HG03571 (cell line): ENCODE measurements around the gene SLAIN2.
"Not testable (repeated sequence)": the region's sequence is repeated elsewhere in the genome, so short reads cannot be mapped to it uniquely, and the experiment has no call there.

Experiments used
- ATAC-seq: cut with Tn5 transposase; IDR thresholded peaks from one replicate; pipeline ENCODE4 v1.9.1; 2021; ENCODE audit not compliant: unreplicated experiment

The SLAIN2 gene

DNA sequence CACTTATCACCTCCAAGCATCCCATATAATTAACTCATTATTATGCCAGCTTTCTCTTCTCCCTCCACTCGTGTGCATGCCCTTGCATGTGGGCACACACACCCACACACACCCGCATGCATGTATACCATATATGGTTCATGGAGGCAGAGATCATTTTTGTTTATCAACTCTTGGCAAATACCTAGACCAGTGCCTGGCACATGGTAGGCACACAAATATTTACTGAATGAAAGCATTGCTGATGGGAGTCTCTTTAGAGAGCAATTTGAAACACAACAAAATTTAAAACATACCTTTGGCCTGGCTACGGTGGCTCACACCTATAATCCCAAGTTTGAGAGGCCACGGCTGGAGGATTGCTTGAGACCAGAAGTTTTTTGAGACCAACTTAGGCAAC is 90.7 kb downstream of the SLAIN2 start:
- no peak for ATAC-seq

GRCh38 chr4:48436318-48436717 is 95.0 kb downstream of the SLAIN2 start:
- no peak for ATAC-seq

DNA sequence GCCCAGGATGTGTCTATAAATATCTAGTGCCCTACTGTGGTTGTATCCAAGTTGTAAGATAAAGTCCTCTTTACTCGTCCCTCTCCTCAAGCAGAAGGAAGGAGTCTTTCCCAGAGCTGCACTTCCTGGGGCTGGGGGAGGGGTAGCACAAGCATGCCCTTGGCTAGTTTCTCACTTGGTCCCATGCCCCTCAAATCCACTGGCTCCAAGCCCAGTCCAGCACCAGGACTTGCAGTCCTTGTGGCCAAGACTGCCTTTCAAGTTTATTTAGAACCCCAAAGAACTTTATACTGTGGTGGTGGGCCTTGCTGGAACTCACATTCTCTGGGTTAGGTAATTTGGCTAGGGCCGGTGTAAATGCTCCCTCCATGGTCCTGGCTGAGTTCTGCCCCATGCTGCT is 98.7 kb downstream of the SLAIN2 start:
- no peak for ATAC-seq

- not testable (repeated sequence) for ATAC-seq
Measured at GRCh38 chr4:48440914-48441313, 99.6 kb downstream of the SLAIN2 start.

GRCh38 chr4:48445704-48446103 is 104.4 kb downstream of the SLAIN2 start:
- no peak for ATAC-seq

- no peak for ATAC-seq
Measured at GRCh38 chr4:48446642-48447041, 105.3 kb downstream of the SLAIN2 start.

GRCh38 chr4:48449151-48449550 is 107.8 kb downstream of the SLAIN2 start:
- no peak for ATAC-seq

DNA sequence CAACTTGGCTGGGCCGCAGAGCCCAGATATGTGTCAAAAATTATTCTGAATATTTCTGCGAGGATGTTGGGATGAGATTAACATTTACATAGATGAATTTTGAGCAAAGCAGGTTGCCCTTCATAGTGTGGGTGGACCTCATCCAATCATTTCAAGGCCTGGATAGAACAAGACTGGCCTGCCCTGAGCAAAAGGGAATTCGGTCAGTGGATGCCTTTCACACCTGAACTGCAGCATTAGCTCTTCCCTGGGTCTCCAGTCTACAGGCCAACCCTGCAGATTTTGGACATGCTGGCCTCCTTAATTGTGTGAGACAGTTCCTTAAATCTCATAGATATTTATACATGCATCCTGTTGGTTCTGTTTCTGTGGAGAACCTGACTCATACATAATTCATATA is 109.4 kb downstream of the SLAIN2 start:
- no peak for ATAC-seq

- not testable (repeated sequence) for ATAC-seq
Measured at GRCh38 chr4:48451656-48452055, 110.3 kb downstream of the SLAIN2 start.

- no peak for ATAC-seq
Measured at GRCh38 chr4:48454591-48454990, 113.3 kb downstream of the SLAIN2 start.

- ATAC-seq, result no peak
Measured at GRCh38 chr4:48461000-48461399, 119.7 kb downstream of the SLAIN2 start.

- no peak for ATAC-seq
Measured at GRCh38 chr4:48462363-48462762, 121.0 kb downstream of the SLAIN2 start.

DNA sequence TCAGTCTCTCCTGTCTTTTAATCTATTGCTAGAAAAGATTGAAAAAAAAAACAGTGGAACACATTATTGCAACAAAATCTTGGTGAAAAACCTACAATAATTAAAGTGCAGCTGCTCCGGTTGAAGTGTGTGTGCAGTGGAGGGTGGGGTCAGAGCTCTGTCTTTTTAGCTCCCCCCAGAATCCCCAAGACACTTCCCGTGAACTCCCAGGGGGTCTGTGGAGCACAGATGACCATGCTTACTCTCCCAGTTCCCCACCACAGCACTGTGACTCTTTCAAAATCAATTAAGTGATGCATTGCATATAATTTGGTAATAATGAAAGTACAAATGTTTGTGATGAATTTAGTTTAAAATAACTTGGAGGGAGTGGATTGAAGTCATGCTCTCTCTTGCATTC is 126.1 kb downstream of the SLAIN2 start:
- no peak for ATAC-seq

DNA sequence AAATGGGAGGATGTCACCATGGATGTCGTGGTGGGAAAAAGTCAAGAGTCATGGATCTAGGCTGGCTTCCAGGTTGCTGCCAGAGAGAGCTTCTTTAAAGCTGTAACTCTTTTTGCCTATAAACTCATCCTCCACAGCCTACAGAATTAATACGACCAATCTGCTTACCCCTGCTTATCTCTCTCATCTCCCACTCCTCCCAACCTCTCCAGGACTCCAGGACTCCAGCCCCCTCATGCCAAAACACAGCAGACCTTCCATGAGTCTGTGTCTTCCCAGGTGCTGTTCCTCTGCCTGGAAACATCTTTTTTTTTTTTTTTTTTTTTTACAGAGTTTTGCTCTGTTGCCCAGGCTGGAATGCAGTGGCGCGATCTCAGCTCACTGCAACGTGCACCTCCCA is 126.6 kb downstream of the SLAIN2 start:
- no peak for ATAC-seq

- ATAC-seq, result no peak
Measured at GRCh38 chr4:48470137-48470536, 128.8 kb downstream of the SLAIN2 start.

DNA sequence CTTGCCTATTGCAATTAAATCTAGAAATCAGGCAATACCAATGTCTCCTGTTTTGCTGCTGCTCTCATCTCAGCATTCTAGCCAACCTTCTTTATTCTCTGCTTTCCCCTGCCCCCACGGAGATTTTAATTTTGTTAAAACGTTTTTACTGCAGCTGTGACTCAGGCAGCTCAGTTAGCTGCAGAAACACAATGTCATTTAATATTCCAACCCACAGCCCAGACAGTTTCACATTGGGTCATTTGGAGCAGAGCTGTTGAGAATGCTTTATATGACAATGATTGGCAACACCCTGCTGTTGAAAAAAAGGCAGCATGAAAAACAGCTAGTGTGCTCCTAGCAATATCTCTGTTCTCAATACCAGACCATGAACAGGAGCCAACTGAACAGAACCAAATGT is 129.2 kb downstream of the SLAIN2 start:
- no peak for ATAC-seq

GRCh38 chr4:48472794-48473193 is 131.5 kb downstream of the SLAIN2 start:
- no peak for ATAC-seq

GRCh38 chr4:48475770-48476169 is 134.4 kb downstream of the SLAIN2 start:
- ATAC-seq, result no peak
